KOPT-K1 (cell line): ENCODE measurements around the gene NHLRC2.

Experiments
- H3K27ac ChIP-seq: fragments of 200-600 bp; sonication (generic); 2 replicates; pipeline ENCODE4 v1.5.1; 2016; ENCODE audit warnings: antibody characterized with exemption, mild to moderate bottlenecking, low read depth, low read length; ENCODE audit not compliant: poor library complexity, severe bottlenecking
- H3K36me3 ChIP-seq: fragments of 200-600 bp; sonication (generic); 2 replicates; pipeline ENCODE4 v1.5.1; 2017; ENCODE audit warnings: antibody characterized with exemption, mild to moderate bottlenecking, low read length, moderate library complexity; ENCODE audit not compliant: insufficient read depth
- H3K9me3 ChIP-seq: fragments of 200-600 bp; sonication (generic); 2 replicates; pipeline ENCODE4 v1.5.1; 2017; ENCODE audit warnings: antibody characterized with exemption, low read length, mild to moderate bottlenecking; ENCODE audit not compliant: insufficient read depth, poor library complexity, severe bottlenecking

The NHLRC2 gene

DNA sequence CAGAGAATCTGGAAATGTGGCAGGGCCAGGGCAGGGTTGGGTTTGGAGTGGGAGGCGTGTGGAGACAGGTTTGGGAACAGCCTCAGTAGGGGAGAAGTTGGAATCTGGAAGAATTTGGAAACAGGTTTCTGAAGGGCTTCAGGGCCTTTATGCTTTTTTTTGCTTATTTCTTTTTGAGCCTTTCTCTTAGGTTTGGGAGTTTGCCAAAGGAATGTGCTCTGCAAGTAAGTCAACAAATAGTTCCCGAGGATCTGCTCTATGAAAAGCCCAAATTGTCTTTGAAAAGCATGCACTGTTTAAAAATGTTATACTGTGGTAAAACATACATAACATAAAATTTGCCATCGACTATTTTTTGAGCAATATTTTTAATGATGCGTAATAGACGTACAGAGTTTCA is 102.6 kb downstream of the NHLRC2 start:
- no peaks in the 10 kb centered on the region for H3K36me3 ChIP-seq
- no peak overlapping the region for H3K27ac ChIP-seq
- no peaks in the 10 kb centered on the region for H3K9me3 ChIP-seq

DNA sequence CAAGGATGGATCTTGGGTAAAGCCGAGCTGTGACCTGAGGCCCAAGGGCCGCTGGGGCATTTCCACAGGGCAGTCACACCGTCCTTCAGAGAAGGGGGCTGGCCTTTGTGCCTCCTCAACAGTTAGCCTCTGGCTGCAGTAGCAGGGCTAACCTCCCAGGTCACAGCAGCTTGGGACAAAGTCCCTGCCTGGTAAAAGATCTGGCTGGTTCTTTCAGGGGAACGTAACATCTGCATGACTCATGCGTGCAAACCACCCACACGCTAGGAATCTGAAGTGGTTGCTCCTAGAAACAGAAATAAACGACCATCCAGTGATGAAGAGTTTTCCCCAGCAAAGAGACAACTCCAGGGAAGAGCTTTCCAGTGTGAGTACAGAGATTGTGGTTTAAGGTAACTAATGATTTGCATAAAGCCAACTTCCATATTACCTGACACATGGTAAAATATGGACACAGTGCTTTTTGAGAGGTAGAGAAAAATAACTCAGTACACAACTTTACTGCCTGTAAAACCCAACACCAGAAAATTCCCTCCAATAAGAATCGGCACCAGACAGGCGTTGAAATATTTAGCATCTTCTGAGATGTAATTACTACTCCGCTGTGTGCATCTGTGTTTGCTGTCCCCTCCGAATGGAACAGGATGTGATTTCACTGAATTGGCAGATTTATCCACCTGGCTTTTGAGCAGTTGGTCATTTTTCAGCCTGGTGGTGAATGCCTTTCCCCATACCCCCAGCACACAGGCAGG is 104.3 kb downstream of the NHLRC2 start:
- Histone ChIP-seq H3K27ac (no peak overlapping the region), H3K36me3 (no peaks in the 10 kb centered on the region), H3K9me3 (no peaks in the 10 kb centered on the region)

DNA sequence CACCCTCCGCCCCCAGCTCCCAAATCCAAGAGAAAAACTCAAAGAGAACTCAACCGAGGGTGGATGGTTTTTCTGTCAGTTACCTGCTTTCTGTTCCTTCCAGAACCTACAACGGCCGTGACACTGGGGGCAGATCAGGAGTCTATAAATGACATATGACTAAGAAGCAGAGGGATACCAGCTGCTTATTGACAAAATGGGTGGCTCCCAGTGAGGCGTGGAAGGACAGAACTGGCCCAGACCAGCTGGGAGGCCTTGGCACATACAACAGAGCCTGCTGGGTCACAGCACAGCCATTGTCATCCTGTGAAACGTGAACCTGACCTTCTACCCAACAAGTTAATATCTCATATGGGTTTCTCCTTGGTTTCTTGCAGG is 104.9 kb downstream of the NHLRC2 start:
- Histone ChIP-seq H3K36me3 (no peaks in the 10 kb centered on the region), H3K27ac (no peak overlapping the region), H3K9me3 (no peaks in the 10 kb centered on the region)

DNA sequence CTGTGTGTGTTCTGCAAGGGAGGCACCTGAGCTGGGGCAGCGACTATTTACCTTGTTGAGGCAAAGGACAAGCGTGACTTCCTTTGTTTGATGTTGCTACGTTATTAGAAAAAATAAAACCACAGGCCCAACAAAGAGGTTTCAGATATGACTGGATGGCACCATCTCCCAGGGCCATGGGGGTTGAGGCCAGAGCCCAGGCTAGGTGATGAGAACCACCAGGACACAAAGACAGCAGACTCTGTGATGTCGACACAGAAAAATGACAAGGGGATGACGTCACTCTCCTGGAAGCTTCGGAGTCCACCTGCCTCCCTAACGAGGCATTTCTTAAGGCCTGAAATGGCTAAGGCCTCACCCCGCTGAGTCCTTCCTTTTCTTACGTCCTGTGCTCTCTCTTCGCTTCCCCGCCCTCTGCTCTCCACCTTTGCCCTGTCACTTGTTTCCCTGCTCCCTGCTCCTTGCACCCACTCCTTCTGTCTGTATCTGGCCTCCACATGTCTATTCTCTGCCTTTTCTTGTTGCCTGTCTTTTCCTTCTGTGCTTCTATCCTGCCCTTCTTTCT is 106.2 kb downstream of the NHLRC2 start:
- no peaks in the 10 kb centered on the region for H3K9me3 ChIP-seq
- peak overlapping the region; percentile 72 for H3K27ac ChIP-seq
- no peaks in the 10 kb centered on the region for H3K36me3 ChIP-seq

DNA sequence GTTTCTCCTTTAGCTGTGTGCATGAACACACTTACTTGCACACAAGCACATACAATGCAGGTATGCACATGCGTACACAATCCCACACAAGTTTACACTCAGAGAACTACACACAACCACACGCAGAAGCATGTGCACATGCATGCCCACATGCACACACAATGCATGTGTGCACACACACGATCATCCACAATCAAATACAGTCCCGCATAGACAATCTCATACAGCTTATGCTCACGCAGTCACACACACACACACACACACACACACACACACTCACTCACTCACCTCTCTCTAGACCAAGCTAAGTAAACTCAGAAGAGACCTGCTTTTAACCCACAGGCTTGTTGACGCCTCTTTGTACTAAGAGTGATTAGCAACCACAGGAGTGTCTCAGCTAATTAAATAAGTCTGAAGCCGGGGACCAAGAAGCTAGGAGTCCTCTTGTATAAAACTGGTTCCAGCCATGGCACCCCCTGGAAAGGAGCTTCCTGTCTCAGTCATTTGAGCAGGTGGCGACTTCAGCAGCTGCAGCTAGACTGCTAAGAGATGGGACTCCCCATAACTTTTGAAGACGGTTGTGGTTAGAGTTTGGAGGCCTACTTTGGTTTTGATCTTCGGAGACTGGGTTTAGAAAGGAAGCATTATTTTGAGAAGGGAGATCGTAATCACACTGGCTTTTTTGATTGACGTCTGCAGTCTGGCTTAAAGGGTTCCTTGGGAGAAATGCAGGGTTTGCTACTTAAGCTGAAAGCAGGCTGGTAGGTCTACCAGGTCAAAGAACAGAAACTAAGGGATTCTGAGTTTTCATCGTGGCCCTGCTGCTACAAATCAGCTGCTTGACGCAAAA is 106.9 kb downstream of the NHLRC2 start:
- Histone ChIP-seq H3K9me3 (no peaks in the 10 kb centered on the region), H3K27ac (peak overlapping the region; percentile 72), H3K36me3 (no peaks in the 10 kb centered on the region)

DNA sequence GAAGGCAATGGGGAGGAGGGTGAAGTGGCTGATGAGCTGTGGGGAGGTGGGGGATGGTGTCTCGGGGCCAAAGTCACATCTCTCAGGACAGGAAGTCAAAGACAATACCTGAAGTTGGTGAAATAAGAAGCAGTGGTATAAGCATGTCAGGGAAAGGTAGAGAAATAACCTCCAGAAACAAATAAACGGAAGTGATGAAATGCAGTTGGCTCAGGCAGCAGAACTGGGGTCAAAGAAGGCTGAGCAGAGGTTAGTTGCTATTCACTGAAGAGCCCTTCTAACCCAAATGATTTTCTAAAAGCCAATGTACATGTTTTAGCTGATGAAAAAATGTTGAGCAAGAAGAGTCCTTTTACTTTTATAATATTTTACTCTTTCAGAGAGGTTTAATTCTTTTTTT is 110.6 kb downstream of the NHLRC2 start:
- Histone ChIP-seq H3K9me3 (peaks cover 22% of the 10 kb centered on the region), H3K36me3 (no peaks in the 10 kb centered on the region), H3K27ac (no peak overlapping the region)

DNA sequence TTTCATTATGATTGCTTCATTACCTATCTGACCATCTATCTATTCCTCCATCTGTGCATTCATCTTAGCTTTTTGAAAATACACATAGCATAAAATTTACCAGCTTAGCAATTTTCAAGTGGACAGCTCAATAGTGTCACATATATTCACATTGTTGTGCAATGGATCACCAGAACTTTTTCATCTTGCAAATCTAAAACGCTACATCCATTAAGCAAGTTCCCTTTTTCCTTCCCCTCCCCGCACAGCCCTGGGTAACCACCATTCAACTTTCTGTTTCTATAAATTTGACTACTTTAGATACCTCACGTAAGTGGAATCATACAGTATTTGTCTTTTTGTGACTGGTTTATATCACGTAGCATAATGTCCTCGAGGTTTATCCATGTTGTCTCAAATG is 111.2 kb downstream of the NHLRC2 start:
- Histone ChIP-seq H3K36me3 (no peaks in the 10 kb centered on the region), H3K27ac (no peak overlapping the region), H3K9me3 (peaks cover 24% of the 10 kb centered on the region)
